Stimulated activated CD4-positive, alpha-beta T cell treated with anti-CD3 and anti-CD28 coated beads, Interleukin-2, amount 100 ng/mL, for 24 hours (primary cell): ENCODE results near the gene ENTR1.
"Not testable (repeated sequence)": the region's sequence is repeated elsewhere in the genome, so short reads cannot be mapped to it uniquely, and the experiment has no call there.

Experiments used
- DNase-seq, 2 donors: peaks; one replicate each; pipeline ENCODE4 v3.0.0-alpha.2; 2020

Gene ENTR1

GRCh38 chr9:136418182-136419091, 8.0 kb upstream of the ENTR1 start:
- no peak for DNase-seq

- DNase-seq: no peak
Measured at GRCh38 chr9:136416914-136417313, 6.5 kb upstream of the ENTR1 start.

DNA sequence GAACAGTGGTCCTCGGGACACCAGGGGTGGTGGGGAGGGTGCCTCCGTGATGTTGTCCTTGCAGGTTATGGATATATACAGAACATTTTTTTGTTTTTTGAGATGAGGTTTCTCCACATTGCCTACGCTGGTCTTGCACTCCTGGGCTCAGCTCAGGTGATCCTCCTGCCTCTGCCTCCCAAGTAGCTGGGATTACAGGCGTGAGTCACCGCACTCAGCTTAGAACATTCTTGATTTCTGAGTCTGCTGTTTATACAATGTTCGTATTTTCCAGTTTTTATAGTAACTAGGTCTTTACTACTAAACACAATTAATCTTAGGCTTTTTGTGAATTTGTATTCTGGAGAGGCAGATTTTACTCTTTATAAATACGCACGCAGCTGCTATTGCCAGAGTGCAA, 6.0 kb upstream of the ENTR1 start:
- DNase-seq: no peak

DNA sequence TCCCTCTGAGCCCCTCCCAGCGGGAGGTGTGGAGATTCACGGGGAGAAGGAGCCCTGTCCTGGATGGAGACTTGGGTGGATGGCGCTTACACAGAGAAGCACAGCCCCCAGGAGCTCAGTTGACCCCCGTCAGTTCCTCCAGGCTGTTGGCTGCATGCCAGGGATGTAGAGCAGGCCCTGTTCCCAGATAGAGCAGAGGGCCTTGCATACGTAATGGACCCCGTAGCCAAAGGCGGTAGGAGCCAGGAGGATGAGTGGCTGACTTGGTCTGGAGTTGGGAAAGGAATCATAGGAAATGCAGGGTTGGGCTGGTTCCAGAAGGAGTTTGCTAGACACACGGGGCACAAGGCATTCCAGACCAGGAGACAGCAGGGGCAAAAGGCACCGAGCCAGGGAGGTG, 2.5 kb upstream of the ENTR1 start:
- no peak for DNase-seq

DNA sequence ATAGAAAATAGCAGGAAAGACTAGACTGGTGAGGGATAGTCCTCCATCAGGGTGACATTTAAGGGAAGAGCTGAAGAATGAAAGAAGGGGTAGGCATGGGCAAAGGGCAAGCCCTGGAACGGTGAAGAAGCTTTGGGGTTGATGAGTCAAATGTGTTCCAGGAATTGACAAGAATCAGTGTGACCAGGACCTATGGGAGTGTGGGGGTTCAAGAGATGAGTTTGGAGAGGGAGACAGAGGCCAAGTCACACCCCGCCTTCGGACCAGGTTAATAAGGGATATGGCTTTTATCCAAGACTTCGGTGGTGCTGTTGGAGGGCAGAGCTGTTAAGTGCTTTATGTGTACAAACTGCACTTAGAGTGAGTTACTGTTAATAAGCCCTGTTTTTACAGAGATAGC, 964 bp upstream of the ENTR1 start:
- no peak for DNase-seq

- peak; percentile 46 to 51 for DNase-seq
Measured at GRCh38 chr9:136409557-136410455, 608 bp downstream of the ENTR1 start.

- no peak for DNase-seq
Measured at GRCh38 chr9:136407911-136408310, 2.5 kb downstream of the ENTR1 start.

- not testable (repeated sequence) for DNase-seq
Measured at GRCh38 chr9:136407061-136407460, 3.4 kb downstream of the ENTR1 start.

GRCh38 chr9:136405904-136406303, 4.5 kb downstream of the ENTR1 start:
- not testable (repeated sequence) for DNase-seq

- no peak for DNase-seq
Measured at GRCh38 chr9:136405481-136405880, 4.9 kb downstream of the ENTR1 start.

DNA sequence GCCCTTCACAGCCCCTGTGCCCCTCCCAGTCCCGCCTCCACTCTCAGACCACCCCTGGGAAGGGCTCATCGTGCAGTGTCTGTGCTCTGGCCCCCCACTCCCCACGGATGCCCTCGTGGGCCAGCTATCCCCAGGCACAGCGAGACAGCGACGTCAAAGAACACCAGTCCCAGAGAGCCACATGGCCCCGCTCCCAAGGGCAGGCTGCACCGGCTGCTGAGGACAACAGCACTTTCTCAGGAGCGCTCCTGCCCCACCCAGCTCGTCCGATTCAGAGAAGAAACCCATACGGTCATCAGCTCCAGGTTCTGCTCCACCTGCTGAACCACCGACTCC, 5.6 kb downstream of the ENTR1 start:
- DNase-seq: no peak

- DNase-seq: peak; percentile 54 to 58
Measured at GRCh38 chr9:136403915-136404800, 6.3 kb downstream of the ENTR1 start.

- peak; percentile 74 to 75 for DNase-seq
Measured at GRCh38 chr9:136403538-136403914, 6.9 kb downstream of the ENTR1 start.

- no peak for DNase-seq
Measured at GRCh38 chr9:136402067-136402466, 8.3 kb downstream of the ENTR1 start.

DNA sequence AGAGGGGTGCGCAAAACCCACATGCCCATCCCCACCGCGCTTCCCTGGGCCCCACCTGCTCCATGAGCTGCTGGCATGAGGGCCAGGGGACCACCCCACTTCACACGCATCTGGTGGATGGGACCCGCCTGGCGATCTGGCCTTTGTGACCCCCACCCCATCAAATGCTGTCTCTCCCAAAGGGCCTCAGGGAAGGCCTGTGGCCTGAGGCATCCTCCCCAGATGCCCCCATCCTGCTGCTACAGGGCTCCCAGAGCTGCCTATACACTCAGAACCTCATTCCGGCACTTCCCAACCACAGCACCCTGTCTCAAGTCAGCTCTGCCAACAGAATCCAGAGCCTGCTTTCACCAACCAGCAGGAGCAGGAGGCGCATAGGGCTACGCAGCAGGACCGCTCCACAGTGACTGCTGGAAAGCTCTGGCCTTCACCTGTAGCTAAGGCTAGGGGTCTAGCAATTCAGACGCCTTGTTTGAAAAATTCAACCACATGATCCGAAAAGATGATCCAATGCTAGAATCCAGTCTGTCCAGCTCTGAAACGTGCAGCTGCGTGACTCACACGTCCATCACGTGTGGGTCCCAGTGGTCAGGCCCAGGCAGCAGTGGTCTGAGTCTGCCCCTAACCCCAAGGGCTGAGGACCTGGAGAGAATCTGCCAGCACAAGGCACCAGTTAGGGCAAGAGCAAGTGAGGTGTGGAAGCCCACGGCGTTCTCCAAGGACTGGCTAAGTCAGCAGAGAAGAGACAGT, 9.1 kb downstream of the ENTR1 start:
- no peak for DNase-seq

DNA sequence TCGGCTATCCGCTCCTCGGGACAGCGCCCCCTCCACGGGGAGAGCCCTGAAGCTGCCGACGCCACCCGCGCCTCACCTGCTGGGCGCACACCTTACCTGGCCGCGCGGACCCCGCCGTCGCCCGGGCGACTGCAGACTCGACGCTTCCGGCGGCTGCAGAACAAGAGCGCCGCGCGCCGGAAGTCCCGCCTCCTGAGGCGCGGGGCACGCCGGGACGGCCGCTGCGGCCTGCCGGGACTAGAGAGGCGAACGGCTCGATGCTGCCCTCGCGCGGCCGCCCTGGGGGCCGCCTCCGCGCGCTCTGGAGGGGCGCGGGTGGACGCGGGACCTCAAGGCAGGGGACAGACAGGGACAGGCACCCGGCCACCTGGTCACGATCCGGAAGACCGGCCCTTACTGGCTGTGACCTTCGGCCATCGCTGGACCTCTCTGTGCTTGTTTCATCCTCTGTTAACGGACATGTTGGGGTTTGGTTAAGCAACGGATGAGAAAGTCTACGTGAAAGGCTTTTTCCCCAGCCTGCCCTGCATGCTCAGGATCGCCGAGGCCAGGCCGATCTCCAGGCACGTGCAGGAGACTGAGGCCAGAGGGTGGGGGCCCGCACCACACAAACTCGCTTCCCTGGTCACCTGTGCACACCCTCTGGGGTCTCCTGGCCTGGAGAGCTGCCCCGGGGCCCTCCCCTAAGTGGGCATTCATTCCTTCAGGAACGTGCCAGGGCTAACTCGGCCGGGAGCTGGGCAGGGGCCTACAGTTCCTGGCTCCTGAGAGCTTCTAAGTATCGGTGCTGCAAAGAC, 10.2 kb downstream of the ENTR1 start, which contains the start of gene SNAPC4:
TSS of gene SNAPC4 (minus strand) at position 133 of the 797 bp plus-strand sequence. CDS start 1,742 bp downstream, outside the sequence.
- peak; percentile 90 to 91 for DNase-seq

- peak; percentile 48 to 61 for DNase-seq
Measured at GRCh38 chr9:136399176-136400037, 11.0 kb downstream of the ENTR1 start.

DNA sequence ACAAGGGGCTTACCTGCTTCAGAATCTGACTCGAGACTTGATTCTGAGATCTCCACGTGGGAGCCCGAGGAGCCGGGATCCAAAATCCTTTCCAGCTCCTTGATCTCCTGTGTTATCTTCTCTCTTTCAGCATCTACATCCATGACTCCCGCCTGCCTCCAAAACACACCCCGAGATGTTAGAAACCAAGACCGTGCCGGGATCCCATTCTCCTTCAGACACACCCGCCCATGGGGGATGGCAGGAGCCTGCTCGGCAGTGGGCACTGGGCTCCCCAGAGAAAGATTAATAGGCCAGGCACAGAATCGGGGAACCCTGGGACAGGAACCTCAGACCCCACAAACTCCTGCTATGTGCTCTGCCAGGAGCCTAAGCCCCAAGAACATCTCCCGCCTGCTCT, 12.1 kb downstream of the ENTR1 start:
- no peak for DNase-seq

DNA sequence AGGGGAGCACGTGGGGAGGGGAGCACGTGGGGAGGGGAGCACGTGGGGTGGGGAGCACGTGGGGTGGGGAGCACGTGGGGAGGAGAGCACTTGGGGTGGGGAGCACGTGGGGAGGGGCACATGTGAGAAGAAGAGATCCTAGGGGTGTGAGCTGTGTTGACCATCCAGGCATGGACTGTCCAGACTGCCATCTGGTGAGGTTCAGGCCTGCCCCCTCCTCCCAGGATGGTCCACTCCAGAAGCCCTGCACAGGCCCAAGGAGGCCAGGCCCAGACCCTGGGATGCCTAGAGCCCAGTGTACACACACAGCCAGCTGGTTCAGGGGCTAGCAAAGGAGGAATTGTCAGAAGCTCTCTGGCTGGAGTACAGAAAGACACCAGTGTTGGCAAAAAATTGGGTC, 12.8 kb downstream of the ENTR1 start:
- DNase-seq: no peak

GRCh38 chr9:136396219-136396515, 14.2 kb downstream of the ENTR1 start:
- no peak for DNase-seq
